Measurements from ENCODE around the gene HAGH. TPM values are rescaled to one million over a fixed set of nuclear protein-coding genes. Genes with fewer than 3 reads are reported as not detected.

HAGH gene
- total and polyA plus RNA-seq, 9 of the 15 experiments (the other 6 are each of a cell fraction or from before 2014, with no cell fraction given) = 0.46 to 35.1 (median 16.8) TPM

DNA sequence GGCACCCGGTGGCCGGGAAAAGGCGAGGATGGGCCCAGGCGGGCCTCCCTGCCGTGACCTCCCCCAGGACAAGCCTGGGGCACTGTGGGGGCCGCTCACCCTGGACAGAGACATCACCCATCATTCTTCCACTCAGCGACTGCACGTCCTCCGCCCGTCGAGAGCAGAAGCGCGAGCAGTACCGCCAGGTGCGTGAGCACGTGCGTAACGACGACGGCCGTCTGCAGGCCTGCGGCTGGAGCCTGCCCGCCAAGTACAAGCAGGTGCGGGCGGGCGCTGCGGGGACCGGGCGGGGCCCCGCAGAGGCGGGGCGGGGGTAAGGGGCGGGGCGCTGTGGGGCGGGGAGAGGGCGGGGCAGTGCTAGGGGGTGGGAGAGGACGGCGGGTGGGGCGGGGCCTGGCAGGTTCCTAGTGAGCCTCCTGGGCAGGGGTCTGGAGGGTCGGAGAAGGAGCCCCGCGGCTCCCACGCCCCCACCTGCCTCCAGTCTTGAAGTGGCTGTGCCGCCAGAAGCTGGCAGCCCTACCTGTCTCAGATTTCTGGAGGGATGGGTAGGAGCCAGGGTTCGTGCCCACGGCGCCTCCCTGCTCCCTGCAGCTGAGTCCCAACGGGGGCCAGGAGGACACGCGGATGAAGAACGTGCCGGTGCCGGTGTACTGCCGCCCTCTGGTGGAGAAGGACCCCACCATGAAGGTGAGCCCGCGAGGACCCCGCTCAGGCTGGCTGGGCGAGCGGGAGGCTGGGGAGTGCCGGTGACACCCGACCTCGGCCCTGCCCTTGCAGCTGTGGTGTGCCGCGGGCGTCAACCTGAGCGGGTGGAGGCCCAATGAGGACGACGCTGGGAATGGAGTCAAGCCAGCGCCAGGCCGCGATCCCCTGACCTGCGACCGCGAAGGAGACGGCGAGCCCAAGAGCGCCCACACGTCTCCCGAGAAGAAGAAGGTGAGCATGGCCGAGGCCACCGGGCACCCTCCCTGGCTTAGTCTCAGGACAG lies 62.8 kb downstream of the HAGH start (continued):
- TF ChIP-seq, protein P1, sequence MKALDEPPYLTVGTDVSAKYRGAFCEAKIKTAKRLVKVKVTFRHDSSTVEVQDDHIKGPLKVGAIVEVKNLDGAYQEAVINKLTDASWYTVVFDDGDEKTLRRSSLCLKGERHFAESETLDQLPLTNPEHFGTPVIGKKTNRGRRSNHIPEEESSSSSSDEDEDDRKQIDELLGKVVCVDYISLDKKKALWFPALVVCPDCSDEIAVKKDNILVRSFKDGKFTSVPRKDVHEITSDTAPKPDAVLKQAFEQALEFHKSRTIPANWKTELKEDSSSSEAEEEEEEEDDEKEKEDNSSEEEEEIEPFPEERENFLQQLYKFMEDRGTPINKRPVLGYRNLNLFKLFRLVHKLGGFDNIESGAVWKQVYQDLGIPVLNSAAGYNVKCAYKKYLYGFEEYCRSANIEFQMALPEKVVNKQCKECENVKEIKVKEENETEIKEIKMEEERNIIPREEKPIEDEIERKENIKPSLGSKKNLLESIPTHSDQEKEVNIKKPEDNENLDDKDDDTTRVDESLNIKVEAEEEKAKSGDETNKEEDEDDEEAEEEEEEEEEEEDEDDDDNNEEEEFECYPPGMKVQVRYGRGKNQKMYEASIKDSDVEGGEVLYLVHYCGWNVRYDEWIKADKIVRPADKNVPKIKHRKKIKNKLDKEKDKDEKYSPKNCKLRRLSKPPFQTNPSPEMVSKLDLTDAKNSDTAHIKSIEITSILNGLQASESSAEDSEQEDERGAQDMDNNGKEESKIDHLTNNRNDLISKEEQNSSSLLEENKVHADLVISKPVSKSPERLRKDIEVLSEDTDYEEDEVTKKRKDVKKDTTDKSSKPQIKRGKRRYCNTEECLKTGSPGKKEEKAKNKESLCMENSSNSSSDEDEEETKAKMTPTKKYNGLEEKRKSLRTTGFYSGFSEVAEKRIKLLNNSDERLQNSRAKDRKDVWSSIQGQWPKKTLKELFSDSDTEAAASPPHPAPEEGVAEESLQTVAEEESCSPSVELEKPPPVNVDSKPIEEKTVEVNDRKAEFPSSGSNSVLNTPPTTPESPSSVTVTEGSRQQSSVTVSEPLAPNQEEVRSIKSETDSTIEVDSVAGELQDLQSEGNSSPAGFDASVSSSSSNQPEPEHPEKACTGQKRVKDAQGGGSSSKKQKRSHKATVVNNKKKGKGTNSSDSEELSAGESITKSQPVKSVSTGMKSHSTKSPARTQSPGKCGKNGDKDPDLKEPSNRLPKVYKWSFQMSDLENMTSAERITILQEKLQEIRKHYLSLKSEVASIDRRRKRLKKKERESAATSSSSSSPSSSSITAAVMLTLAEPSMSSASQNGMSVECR (CRISPR knock-in tag; IDR thresholded peaks at IDR 0.05) = peak; percentile 49; the same call in 1 of the 2 replicates
- TF ChIP-seq BHLHE40 (IDR thresholded peaks at IDR 0.05; ENCODE audit: low read length) (peak; percentile 84), SMAD2 (IDR thresholded peaks at IDR 0.05; ENCODE audit: low read depth, low read length) (no peak), SLC30A9 (CRISPR knock-in tag; IDR thresholded peaks at IDR 0.05) (no peak), CXXC5 (CRISPR knock-in tag; IDR thresholded peaks at IDR 0.05) (peak; percentile 70), CBX3 (IDR thresholded peaks at IDR 0.05; ENCODE audit: borderline replicate concordance in 1 of 2, low read length in 2 of 2) (peak in 1 of 2 experiments; percentile 62; a peak in 1 of 3 replicates), CBFA2T3 (IDR thresholded peaks at IDR 0.05) (peak; percentile 28; the same call in 1 of the 2 replicates), HDAC1 (IDR thresholded peaks at IDR 0.05) (0 out of 4 replicates have a peak, but pooled peaks of 1 of the 2 experiments have one; percentile 20), GTF2F1 (IDR thresholded peaks at IDR 0.05; ENCODE audit: low read depth, low read length) (no peak), RB1 (IDR thresholded peaks at IDR 0.05; ENCODE audit: low read depth) (0 out of 2 replicates have a peak, but pooled peaks have one; percentile 52), ZNF561 (CRISPR knock-in tag; conservative IDR thresholded peaks at IDR 0.05) (no peak)
- TF ChIP-seq, protein P2, sequence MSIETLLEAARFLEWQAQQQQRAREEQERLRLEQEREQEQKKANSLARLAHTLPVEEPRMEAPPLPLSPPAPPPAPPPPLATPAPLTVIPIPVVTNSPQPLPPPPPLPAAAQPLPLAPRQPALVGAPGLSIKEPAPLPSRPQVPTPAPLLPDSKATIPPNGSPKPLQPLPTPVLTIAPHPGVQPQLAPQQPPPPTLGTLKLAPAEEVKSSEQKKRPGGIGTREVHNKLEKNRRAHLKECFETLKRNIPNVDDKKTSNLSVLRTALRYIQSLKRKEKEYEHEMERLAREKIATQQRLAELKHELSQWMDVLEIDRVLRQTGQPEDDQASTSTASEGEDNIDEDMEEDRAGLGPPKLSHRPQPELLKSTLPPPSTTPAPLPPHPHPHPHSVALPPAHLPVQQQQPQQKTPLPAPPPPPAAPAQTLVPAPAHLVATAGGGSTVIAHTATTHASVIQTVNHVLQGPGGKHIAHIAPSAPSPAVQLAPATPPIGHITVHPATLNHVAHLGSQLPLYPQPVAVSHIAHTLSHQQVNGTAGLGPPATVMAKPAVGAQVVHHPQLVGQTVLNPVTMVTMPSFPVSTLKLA (conservative IDR thresholded peaks at IDR 0.05) = 0 out of 4 replicates have a peak, but pooled peaks of 1 of the 2 experiments have one; percentile 27
- TF ChIP-seq, protein P3, sequence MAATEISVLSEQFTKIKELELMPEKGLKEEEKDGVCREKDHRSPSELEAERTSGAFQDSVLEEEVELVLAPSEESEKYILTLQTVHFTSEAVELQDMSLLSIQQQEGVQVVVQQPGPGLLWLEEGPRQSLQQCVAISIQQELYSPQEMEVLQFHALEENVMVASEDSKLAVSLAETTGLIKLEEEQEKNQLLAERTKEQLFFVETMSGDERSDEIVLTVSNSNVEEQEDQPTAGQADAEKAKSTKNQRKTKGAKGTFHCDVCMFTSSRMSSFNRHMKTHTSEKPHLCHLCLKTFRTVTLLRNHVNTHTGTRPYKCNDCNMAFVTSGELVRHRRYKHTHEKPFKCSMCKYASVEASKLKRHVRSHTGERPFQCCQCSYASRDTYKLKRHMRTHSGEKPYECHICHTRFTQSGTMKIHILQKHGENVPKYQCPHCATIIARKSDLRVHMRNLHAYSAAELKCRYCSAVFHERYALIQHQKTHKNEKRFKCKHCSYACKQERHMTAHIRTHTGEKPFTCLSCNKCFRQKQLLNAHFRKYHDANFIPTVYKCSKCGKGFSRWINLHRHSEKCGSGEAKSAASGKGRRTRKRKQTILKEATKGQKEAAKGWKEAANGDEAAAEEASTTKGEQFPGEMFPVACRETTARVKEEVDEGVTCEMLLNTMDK (IDR thresholded peaks at IDR 0.05; ENCODE audit: borderline replicate concordance, insufficient read depth, low read depth, low read length, poor library complexity, severe bottlenecking) = no peak
- TF ChIP-seq, protein P4, sequence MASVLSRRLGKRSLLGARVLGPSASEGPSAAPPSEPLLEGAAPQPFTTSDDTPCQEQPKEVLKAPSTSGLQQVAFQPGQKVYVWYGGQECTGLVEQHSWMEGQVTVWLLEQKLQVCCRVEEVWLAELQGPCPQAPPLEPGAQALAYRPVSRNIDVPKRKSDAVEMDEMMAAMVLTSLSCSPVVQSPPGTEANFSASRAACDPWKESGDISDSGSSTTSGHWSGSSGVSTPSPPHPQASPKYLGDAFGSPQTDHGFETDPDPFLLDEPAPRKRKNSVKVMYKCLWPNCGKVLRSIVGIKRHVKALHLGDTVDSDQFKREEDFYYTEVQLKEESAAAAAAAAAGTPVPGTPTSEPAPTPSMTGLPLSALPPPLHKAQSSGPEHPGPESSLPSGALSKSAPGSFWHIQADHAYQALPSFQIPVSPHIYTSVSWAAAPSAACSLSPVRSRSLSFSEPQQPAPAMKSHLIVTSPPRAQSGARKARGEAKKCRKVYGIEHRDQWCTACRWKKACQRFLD (CRISPR knock-in tag; IDR thresholded peaks at IDR 0.05) = no peak
- TF ChIP-seq, protein P5, sequence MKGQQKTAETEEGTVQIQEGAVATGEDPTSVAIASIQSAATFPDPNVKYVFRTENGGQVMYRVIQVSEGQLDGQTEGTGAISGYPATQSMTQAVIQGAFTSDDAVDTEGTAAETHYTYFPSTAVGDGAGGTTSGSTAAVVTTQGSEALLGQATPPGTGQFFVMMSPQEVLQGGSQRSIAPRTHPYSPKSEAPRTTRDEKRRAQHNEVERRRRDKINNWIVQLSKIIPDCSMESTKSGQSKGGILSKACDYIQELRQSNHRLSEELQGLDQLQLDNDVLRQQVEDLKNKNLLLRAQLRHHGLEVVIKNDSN (CRISPR knock-in tag; IDR thresholded peaks at IDR 0.05) = 0 out of 2 replicates have a peak, but pooled peaks have one; percentile 36

Measured in K562 (cell line).